DMS53 treated with DMSO at 0.1 percent for 48 hours (cell line): Measurements from ENCODE around the gene CLINT1.

Experiments used
- DNase-seq: peaks from one replicate; lab custom pipeline; 2025; ENCODE audit not compliant: unreplicated experiment; lab: John Stamatoyannopoulos, UW

Gene CLINT1

GRCh38 chr5:157820593-157821252, 38.2 kb downstream of the CLINT1 start:
- DNase-seq: peak; percentile 20

DNA sequence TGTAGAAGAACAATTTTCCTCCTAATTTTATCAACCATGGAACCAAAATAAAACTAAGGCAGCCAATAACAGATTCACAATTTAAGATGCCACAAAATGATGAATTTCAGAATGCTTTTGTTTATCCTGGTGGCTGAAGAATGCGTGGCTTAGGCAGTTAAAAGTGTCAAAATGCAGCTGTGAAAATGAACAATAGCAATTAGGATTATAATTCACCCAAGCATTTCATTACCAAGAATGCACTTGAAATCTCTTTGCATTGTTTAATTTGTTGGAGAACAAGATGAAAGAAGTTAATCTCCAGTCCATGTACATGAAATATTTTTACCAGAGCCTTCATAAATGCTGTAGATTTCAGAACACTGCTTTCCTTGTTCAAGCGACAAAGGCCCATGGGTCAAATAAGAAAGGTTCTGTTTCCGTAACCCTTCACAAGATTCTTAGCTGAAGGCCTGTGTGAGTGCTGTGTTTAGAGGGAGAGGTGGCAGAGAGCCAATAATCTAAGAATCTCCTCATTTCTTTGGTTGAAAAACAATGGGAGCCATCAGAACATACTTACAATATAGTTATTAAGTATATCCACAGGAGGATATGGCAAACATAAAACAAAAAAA, 39.3 kb downstream of the CLINT1 start:
- no peak for DNase-seq

GRCh38 chr5:157818368-157818767, 40.6 kb downstream of the CLINT1 start:
- no peak for DNase-seq

DNA sequence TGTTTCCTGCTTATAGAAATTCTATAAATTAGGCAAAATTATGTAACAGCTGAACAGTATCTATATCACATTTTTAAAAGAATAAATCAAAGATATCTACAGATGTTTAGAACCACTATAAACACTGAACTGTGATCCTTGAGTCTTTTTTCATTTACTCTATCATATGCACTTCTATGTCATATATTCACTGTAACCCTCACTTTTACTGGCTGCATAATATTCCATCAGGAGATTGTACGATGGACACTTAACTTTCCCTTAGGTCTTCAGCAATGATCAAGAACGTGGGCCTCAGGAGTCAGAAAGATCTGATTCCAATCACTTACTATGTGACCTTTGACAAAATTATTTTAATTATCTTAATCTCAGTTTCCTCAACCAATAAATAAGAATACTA, 41.0 kb downstream of the CLINT1 start:
- DNase-seq: no peak

- DNase-seq: no peak
Measured at GRCh38 chr5:157817387-157817702, 41.6 kb downstream of the CLINT1 start.

GRCh38 chr5:157816682-157817386, 42.1 kb downstream of the CLINT1 start:
- DNase-seq: peak; percentile 18

DNA sequence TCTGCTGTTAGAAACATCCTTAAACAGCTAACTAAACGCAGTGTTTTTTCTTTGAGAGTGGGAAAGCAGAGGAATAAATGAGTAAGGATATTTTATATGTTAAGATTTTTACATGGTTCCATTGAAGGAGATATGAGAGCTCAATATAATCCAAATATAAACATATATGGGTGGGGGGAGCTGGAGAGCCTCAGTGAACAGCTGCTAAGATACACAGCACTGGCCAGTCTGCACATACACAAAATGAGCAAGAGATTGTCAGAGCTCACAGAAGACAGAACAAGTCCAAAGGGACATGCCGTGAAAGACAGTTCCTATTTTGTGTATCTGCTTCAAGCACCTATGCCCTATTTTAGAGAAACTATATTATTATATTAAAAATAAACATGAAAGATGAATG, 46.9 kb downstream of the CLINT1 start:
- no peak for DNase-seq

DNA sequence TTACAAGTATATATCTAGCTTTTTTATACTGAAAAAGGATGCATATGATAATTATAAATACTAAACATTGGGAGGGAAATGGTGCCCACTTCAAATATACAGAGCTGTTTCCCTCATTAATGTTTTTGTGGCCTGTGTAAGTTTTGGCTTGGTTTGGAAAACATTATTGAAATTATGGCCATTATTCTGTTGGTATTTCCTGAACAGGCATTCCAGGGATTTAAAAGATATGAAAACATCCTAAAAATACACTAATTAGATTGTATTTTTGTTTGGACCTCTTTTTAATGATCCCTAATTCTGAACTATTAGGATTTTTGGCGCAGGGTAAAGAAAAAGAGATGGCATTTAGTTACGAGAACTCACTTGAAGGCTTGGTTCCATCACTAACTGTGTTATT, 50.9 kb downstream of the CLINT1 start:
- DNase-seq: no peak

- no peak for DNase-seq
Measured at GRCh38 chr5:157802736-157803135, 56.2 kb downstream of the CLINT1 start.

- no peak for DNase-seq
Measured at GRCh38 chr5:157800137-157800536, 58.8 kb downstream of the CLINT1 start.

DNA sequence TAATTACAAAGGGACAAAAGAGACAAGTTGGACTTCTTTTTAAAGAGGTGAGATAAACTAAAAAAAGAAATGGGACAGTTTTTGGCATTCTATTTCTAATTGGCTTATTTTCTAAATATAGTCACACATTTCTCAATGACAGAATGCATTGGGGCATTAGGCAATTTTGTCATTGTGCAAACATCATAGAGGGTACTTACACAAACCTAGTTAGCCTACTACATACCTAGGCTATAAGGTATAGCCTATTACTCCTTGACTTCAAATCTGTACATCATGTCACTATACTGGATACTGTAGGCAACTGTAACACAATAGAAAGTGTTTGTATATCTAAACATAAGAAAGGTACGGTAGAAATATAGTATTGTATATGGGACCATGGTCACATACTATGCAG, 59.4 kb downstream of the CLINT1 start:
- no peak for DNase-seq

DNA sequence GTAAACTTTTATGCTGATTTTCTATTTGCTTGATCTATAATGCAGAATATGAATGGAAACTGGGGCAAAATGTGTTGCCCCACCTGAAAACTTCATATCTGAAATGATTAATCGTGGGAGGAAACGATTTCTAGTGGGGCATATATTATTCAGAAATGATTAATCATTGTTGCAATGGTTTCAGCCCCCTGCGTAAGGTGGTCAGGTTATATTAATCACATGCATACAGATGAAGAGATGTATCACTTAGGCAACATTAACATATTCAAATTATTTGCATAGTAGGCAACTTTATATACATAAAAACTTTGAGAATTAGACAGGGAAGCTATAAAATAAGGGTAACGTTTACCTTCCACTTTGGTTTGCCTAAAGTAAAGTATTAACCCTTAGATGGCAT, 65.6 kb downstream of the CLINT1 start:
- no peak for DNase-seq

GRCh38 chr5:157785801-157786200, 73.1 kb downstream of the CLINT1 start:
- no peak for DNase-seq

DNA sequence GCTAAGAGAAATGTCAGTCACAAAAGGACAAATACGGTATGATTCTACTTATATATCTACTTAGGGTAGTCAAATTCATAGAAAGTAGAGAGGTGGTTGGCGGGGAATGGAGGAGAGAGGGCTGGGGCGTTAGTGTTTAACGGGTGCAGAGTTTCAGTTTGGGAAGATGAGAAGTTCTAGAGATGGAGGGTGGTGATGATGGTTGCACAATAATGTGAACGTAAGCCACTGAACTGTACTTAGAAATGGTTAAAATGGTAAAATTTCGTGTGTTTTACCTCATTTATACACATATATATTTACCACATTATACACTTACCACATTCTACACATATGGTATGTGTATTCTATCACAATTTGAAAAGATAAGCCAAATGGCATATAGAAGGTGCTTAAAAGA, 79.7 kb downstream of the CLINT1 start:
- no peak for DNase-seq

DNA sequence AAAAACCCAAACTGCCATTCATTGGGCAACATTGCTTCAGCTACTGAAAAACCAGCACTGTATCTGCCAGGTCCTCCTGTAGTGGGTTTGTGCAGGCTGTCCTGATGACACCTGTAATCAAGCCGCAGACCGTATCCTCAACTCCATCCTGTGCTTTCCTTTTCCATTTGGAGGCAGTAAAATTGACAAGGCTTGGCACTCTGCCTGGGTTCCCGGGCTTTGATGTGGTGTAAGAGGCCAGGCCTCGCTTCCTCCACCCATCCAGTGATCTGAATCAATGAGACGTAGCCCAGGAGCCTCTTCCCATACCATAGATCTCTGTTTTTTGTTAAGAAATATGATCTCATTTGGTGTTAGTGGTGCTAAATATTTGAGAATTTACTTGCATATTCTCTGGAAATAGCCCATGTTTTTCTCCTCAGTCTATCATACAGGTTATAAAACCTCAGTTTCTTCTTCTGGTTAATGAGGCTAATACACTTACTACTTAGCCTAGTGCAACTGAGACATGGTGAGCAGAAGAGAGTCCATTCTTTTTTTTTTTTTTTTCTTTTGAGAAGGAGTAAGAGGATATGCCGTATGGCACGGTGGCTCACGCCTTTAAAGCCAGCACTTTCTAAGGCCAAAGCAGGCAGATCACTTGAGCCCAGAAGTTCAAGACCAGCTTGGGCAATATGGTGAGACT, 80.7 kb downstream of the CLINT1 start:
- peak; percentile 81 for DNase-seq

DNA sequence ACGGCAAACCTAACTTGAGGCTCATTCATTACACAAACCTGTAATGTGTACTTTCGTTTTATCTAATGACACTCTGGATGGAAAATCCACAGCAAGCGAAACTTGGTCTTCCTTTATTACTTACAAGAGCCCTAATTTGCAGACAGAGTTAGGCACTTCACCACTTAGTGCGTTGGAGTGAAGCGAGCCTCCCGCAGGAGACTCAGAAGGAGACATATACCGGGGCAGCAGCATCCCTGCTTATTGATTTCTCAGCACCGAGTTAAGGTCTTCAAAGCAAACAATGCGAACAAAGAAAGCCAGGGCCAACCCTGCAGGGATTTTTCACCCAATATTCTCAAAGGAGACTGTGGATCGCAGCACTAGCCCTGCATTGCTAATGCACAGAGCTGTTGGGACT, 86.8 kb downstream of the CLINT1 start:
- no peak for DNase-seq

DNA sequence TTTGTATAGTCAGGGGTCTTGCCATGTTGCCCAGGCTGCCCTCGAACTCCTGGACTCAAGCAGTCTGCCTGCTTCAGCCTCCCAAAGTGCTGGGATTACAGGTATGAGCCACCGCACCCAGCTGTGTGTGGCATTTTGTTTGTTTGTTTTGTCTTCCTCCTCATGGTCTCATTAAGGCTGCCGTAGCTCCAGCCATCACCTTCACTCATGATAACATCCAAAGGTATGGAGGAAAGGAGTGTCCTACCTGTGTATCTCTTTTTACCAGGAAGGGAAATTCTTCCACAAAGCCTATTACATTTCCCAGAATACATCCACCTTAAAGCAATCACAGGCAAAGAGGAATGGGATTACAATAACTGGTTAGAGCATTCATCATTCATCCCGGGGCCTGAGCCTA, 88.3 kb downstream of the CLINT1 start:
- DNase-seq: no peak

- no peak for DNase-seq
Measured at GRCh38 chr5:157767689-157768088, 91.3 kb downstream of the CLINT1 start.

- no peak for DNase-seq
Measured at GRCh38 chr5:157766902-157767301, 92.0 kb downstream of the CLINT1 start.

DNA sequence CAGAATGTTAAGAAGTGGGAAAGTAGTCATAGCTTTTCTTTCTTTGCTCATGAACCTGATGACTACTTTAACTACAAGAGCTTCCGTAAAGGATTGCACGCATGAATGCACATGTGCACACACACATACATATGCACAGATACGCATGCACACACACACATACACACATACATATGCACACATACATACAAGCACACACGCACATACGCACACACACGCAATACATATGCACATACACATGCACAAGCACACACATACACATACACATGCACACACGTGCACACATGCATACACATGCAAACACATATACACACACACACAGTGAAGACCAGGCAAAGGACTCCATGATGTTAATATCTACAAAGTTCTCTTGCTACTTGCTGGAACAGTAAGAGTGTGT, 92.5 kb downstream of the CLINT1 start:
- no peak for DNase-seq

- no peak for DNase-seq
Measured at GRCh38 chr5:157764531-157764930, 94.4 kb downstream of the CLINT1 start.
